ENCODE results near the gene TCF25.
A peak's percentile ranks its signal among the peaks of the same experiment; 100 is the strongest.
"Not testable (repeated sequence)": the region's sequence is repeated elsewhere in the genome, so short reads cannot be mapped to it uniquely, and the experiment has no call there.

TCF25 gene

DNA sequence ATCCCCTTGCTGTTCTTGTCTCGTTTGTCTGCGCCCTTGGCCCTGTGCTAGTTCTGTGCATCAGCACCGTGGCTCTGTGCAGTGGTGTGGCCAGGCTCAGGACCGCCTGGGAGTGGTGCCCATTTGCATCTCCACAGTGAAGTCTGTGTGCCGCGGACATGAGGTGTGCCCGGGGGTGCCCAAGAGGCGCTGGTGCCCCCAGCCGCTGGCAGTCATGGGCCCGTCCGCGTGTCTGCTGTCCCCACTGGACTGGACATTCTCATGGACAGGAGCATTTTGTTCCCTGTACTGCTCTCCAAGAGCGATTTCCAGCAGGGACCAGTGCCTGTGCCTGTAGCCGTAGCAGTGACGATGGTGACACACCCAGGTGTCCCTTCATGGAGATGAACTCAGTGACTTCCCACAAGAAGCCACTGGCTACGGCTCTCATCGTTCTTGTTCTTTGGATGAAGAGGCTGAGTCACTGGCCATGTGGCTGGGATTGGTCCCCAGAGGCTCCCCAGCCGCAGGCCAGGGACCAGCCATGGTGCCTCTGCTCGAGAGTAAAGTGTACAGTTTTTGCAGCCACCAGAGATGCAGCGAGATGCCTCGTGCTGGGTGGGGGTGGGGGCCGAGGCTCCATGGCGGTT, 32.2 kb downstream of the TCF25 start:
- no peak for DNase-seq (ENCODE audit: low read depth)

DNA sequence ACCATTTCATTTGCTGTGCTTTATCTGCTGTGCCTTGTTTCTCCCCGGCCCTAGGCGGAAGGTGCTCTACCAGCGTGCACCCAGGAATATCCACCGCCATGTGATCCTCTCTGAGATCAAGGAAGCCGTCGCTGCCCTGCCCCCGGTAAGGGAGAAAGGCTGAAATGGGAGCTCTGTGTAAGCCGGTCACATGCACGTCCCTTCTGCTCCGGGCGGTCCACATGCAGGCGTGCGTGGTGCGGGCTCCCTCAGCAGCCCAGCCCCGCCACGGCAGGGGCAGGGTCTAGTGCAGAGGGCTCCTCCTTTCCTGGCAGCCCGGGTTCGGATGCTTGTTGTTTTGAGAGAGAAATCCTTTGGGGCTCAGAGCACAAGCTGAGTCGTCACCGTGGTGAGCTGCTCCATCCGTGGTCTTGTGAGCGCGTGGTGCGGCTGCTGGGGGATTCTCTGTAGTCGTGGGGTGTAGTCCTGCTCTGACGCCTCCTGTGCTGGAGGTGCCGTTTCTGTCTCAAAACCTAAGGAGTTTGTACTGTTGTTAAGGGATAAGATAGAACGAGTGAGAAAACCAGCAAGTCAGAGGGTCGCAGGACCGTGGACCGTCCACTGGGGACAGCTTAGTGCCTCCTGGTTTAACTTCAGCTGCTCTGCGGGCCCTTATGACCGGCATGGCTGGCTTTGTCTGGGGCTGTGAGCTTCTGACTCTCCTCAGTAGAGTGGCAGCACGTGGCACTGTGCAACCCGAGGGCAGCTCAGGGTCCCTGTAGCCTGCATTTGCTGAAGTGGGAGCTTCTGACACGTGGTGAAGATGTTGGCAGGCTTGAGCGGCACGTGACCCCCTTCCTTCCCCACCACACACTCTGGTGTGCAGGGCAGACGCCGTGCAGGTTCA, 33.0 kb downstream of the TCF25 start:
- no peak for DNase-seq (ENCODE audit: low read depth)

DNA sequence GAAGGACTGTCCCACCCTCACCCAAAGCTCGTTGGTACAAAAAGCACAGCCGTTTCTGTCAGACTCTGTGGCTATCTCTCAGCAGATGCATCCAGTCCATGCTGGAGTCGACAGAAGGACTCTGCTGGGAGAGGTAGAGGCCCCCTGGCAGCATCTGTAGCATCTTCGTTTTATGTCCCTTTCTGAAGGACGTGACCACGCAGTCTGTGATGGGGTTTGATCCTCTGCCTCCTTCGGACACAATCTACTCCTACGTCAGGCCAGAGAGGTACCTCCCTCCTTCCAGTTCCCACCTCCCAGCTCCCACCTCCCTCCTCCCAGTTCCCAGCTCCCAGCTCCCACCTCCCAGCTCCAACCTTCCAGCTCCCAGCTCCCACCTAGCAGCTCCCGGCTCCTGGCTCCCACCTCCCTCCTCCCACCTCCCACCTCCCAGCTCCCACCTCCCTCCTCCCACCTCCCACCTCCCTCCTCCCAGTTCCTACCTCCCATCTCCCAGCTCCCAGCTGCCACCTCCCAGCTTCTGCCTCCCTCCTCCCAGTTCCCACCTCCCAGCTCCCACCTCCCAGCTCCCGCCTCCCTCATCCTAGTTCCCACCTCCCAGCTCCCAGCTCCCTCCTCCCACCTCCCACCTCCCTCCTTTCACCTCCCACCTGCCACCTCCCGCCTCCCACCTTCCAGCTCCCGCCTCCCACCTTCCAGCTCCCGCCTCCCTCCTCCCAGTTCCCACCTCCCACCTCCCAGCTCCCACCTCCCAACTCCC, 33.8 kb downstream of the TCF25 start:
- DNase-seq (ENCODE audit: low read depth) = no peak

DNA sequence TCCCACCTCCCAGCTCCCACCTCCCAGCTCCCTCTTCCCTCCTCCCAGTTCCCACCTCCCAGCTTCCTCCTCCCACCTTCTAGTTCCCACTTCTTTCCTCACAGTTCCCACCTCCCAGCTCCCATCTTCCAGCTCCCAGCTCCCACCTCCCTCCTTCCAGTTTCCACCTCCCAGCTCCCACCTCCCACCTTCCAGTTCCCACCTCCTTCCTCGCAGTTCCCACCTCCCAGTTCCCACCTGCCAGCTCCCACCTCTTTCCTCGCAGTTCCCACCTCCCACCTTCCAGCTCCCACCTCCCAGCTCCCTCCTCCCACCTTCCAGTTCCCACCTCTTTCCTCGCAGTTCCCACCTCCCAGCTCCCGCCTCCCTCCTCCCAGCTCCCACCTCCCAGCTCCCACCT, 34.8 kb downstream of the TCF25 start:
- peak; percentile 15 for DNase-seq (ENCODE audit: low read depth)

DNA sequence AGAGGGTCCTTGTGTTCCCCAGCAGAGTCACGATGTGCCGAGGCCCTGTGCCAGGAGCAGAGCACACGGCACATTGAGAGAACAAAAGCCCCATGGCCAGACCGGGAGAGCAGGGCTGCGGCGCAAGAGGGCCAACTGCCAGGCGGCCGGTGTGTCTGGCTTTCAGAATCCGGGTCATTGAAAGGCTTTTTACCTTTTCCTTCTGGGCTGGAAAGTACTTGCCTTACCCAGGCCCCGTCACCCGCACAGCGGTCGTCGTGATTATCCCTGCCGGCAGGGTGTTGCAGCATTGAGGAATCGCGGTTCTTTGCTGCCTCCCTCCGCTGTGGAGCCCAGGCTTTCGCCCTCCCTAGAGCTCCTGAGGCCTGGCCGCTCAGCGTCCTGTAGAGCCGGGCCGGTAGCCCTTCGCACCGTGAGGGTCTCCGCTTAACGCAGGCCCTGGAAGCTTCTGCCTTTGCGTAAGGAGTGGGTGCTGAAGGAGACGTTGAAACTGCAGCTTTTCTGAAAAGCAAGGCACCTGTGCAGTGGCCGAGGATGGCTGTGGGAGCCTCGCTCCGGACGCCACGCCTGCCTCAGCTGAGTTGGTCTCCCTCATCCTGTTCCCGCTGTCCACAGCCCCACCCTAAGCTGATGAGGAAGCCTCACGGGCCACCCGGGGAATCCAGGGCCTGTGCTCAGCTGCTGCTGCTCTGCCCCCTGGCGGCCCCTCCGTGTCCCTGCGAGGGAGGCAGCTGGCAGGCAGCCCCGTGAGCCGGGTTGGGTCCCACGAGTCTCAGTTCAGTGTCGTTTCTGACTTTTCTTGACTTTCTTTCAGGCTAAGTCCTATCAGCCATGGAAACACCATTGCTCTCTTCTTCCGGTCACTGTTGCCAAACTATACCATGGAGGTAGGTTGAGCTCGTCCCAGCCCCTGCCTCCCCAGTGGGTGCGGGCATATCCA, 36.7 kb downstream of the TCF25 start:
- peak; percentile 68 for DNase-seq (ENCODE audit: low read depth)

DNA sequence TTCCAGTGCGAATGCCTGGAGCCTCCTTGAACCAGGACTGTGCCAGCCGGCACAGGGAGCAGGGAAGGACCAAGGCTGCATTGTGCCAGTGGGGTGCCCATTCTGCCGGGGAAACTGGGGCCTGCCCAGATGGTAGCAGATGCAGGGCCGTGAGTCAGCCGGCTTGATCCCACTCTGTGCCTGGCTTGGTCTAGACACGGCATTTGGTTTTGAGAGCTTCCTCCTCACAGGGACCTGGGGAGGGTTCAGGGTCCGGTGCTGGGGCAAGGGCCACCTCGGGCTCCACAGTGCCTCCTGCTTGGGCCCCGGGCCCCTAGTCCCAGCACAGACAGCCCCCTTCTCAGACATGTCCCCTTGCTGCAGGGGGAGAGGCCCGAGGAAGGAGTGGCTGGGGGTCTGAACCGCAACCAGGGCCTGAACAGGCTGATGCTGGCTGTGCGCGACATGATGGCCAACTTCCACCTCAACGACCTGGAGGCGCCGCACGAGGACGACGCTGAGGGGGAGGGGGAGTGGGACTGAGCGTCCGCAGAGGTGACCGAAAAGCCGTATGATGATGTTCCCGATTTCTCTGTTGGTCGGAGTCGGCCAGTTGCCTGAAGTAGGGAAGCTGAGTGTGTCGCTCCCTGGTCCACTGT, 37.4 kb downstream of the TCF25 start:
- DNase-seq (ENCODE audit: low read depth) = no peak

DNA sequence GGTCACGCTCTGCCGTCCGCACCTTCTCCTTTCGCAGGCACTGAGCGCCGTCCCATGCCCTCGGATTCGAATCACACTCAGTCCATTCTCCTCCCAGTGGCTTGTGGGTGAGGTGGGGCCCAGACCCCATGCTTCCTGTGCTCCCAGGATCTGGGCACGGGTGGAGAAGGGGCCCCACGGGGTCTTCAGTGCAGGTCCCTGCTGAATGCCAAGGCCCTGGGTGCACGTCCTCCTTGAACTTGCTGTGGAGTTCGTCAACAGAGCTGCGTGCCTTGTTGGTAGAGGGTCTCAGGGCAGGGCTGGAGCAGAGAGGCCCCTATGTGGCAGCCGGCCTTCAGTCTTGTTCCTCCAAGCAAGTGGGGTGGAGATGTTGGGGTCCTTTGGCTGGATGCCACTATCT, 38.0 kb downstream of the TCF25 start:
- DNase-seq (ENCODE audit: low read depth) = no peak

DNA sequence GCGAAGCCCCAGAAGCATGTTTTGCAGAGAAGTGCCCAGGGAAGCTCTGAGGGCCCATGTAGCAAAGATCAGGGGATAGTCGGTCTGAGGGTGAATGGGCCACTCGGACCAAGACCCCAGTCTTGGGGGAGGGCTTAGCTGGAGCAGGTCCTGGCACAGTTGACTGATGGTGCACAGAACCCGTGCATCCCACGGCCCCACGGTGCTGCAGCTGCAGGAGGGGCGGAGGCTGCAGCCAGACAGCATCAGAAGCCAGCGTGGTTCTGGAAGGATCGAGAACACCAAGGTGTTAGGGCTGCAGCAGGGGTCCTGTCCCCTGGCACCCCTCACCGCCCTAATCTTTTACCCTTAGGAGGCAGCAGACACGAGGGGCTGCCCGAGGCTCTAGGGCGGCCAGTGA, 38.8 kb downstream of the TCF25 start:
- no peak for DNase-seq (ENCODE audit: low read depth)

DNA sequence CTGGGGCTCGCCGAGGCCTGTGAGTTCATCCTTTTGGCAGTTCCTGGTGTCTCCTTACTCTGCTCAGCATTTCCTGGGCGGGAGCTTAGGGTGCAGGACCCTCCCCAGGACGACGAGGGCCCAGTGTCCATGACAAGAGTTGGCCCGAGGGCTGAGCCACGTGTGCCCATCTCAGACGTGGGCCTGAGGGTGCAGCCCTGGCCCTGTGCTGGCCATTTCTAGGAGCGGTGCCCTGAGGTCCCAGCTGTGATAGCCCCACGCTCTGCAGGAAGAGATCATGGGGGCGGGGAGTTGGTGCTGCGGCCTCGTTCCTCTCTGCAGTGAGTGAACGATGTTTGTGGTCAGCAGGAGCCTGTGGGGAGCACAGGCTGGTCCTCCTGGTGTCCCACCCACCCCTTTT, 39.2 kb downstream of the TCF25 start:
- no peak for DNase-seq (ENCODE audit: low read depth)

DNA sequence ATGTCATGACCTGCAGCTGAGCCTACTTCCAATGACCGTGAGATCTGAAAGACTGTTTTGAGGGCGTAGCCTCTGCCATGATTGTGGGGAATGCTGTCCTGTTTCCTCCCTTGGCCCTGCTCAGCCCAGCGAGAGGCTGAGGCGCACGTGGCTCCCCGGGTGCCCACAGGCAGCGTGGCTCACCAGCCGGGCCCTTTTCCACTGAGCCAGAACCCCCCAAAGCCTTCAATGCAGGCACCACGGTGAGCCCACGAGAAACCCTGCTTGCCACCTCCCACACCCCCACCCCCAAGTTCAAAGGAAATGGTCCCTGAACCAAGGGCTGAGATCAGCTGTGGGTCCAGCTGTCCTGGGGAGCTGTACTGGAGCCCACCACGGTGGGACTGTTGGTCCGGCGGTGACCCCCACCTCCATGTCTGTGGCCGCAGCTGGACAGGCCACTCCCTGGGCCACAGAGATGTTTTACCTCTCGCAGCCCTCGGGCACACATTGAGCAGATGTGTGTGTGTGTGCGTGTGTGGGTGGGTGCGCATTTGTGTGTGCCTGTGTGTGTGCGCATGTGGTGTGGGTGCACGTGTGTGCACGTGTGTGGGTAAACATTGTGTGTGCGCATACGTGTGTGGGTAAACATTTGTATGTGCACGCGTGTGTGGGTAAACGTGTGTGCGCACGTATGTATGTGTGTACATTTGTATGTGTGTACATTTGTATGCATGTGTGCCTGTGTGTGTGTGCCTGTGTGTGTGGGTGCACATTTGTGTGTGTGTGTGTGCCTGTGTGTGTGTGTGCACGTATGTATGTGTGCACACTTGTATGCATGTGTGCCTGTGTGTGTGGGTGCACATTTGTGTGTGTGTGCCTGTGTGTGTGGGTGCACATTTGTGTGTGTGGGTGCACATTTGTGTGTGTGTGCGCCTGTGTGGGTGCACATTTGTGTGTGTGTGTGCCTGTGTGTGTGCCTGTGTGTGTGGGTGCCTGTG, 40.3 kb downstream of the TCF25 start:
- no peak for DNase-seq (ENCODE audit: low read depth)

DNA sequence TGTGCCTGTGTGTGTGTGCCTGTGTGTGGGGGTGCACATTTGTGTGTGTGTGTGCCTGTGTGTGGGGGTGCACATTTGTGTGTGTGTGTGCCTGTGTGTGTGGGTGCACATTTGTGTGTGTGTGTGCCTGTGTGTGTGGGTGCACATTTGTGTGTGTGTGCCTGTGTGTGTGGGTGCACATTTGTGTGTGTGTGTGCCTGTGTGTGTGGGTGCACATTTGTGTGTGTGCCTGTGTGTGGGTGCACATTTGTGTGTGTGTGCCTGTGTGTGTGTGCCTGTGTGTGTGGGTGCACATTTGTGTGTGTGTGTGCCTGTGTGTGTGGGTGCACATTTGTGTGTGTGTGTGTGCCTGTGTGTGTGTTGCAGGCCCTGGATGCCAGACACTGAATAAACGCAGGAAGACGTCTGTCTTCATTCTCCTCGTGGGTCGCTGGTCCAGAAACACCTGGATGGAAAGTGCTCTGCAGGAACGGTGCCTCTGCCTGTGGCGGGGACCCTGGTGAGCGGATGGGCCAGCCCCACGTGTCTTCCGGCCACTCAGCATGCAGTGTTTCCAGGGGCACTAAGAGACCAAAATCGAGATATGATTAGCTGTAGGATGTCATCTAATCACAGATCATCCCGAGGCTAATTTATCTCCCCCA, 41.4 kb downstream of the TCF25 start:
- not testable (repeated sequence) for DNase-seq (ENCODE audit: low read depth)

DNA sequence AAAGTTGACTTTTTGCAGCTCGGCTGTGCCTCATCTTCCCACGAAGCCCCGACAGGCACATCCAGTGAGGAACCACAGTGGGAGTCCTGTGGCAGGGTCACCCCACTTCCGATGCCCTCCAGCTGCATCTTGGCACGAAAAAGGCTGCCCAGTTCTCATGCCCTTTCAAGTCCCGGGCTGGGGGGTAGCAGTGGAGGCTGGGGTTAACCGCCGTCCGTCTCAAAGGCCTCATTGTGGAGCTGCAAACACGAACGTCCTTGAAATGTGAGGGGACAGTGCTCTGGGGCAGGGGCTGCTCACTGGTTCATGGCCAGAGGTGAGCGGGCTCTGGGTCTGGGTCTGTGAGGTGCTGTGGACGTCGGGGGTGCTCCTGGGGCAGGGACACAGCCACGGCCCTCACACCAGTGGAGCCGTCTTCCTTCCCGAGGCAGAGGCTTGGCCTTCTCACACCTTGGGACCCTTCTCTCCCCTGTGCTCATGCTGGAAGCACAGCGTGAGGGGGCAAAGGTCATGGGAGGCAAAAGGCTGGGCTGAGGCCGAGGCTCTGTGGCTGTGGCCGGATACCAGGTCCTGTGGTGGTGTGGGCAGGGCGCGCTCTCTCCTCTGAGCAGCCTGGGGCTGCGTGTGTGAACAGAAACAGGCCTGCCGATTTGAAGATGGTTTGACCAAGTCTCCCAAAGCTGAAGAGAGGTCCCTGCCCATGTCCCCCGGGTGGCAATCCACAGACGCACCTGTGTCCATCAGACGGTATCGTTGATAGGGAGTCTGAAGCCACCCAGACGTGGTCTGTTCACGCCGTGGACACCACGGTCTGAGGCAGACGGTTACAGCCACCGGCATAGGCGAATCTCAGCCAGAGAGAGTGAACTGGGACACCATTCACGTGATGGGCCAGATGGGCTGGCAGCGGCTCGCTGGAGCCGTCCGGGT, 42.2 kb downstream of the TCF25 start:
- DNase-seq (ENCODE audit: low read depth) = no peak

DNA sequence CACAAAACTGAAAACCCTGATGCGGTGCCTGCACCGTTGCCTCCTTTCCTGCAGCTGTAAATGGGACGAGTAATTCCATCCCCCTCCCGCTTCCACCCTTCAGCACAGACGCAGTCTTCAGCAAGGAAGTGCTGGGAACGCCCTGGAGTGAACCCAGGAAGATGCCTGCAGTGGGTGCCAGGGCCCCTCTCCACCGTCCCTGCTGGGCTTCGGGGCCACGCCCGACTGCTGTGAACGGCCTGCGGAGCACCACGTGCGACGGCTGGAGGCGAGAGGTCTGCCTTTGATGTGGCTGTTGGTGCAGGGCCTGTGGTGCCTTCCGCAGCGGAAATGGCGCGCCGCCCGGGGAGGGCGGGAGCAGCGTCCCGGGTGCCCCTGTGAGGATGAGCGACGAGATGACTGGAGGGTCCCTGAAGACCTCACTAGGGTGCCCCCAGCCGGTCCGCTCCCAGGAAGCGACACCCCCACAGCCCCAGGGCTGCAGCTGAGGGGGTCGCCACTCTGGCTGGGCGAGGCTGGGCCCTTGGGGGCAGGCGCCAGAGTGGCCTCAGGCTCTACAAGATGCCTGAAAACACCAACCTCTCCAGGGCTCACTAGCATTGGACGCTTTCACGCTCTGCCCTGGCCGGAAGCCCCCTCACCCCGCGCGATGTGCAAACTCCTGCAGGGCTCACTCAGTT, 44.5 kb downstream of the TCF25 start:
- DNase-seq (ENCODE audit: low read depth) = peak; percentile 85

DNA sequence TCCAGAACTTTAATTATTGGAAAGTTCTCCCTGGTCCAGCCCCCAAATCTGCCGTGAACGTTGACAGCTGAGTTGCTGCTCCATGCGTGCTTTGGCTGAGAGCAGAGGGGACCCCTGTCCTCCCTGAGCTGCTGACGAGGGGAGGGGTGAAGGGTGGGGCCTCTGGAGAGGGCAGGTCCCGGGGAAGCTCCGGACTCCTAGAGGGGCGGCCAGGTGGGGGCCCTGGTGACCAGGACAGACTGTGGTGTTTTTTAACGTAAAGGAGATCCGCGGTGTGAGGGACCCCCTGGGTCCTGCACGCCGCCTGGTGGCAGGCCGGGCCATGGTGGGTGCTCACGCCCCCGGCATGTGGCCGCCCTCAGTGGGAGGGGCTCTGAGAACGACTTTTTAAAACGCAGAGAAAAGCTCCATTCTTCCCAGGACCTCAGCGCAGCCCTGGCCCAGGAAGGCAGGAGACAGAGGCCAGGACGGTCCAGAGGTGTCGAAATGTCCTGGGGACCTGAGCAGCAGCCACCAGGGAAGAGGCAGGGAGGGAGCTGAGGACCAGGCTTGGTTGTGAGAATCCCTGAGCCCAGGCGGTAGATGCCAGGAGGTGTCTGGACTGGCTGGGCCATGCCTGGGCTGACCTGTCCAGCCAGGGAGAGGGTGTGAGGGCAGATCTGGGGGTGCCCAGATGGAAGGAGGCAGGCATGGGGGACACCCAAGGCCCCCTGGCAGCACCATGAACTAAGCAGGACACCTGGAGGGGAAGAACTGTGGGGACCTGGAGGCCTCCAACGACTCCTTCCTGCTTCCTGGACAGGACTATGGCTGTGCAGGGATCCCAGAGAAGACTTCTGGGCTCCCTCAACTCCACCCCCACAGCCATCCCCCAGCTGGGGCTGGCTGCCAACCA, 45.3 kb downstream of the TCF25 start, which contains the start of gene MC1R:
Gene MC1R (plus strand): TSS at position 410 of the 895 bp plus-strand sequence. CDS start 397 bp downstream, at position 807.
- DNase-seq (ENCODE audit: low read depth) = peak; percentile 13

DNA sequence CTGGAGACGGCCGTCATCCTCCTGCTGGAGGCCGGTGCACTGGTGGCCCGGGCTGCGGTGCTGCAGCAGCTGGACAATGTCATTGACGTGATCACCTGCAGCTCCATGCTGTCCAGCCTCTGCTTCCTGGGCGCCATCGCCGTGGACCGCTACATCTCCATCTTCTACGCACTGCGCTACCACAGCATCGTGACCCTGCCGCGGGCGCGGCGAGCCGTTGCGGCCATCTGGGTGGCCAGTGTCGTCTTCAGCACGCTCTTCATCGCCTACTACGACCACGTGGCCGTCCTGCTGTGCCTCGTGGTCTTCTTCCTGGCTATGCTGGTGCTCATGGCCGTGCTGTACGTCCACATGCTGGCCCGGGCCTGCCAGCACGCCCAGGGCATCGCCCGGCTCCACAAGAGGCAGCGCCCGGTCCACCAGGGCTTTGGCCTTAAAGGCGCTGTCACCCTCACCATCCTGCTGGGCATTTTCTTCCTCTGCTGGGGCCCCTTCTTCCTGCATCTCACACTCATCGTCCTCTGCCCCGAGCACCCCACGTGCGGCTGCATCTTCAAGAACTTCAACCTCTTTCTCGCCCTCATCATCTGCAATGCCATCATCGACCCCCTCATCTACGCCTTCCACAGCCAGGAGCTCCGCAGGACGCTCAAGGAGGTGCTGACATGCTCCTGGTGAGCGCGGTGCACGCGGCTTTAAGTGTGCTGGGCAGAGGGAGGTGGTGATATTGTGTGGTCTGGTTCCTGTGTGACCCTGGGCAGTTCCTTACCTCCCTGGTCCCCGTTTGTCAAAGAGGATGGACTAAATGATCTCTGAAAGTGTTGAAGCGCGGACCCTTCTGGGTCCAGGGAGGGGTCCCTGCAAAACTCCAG, 46.4 kb downstream of the TCF25 start:
- no peak for DNase-seq (ENCODE audit: low read depth)

DNA sequence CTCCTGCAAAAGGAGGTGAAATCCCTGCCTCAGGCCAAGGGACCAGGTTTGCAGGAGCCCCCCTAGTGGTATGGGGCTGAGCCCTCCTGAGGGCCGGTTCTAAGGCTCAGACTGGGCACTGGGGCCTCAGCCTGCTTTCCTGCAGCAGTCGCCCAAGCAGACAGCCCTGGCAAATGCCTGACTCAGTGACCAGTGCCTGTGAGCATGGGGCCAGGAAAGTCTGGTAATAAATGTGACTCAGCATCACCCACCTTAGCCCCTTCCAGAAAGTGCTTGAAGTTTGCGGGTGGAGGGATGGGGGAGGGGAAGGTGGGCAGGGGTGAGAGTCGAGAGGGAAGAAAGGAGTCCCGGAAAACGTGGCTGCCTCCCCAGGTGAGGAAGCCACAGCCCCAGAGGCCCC, 47.3 kb downstream of the TCF25 start:
- DNase-seq (ENCODE audit: low read depth) = peak; percentile 26
